Keratinocyte (primary cell): ENCODE data around the gene CRYAB. TPM values are rescaled to one million over a fixed set of nuclear protein-coding genes. Genes with fewer than 3 reads are reported as not detected.
A peak's percentile ranks its signal among the peaks of the same experiment; 100 is the strongest.

ENCODE experiments used
- DNase-seq: peaks from one replicate; pipeline ENCODE4 v3.0.0-alpha.2; 2011; ENCODE audit warnings: low read depth, missing footprints, low spot score
- FAIRE-seq: peaks from 2 replicates; lab custom pipeline; 2011; peaks lifted over from hg19 to GRCh38; lab: Jason Lieb, UNC
- H2AFZ ChIP-seq: 2 replicates; pipeline ENCODE4 v1.6.0; 2012; ENCODE audit warnings: low read length, control low read depth, inconsistent platforms; ENCODE audit not compliant: control insufficient read depth
- H3K27ac ChIP-seq: 2 replicates; pipeline ENCODE4 v1.5.1; 2011; ENCODE audit warnings: low read length; ENCODE audit not compliant: control insufficient read depth, insufficient read depth
- H3K27me3 ChIP-seq: 3 replicates; pipeline ENCODE4 v1.6.0; 2011; ENCODE audit warnings: low read length; ENCODE audit not compliant: control insufficient read depth, insufficient read depth; ENCODE audit errors: extremely low read depth
- H3K36me3 ChIP-seq, 2 experiments: 2 replicates in 1 of 2; 3 replicates in 1 of 2; pipeline ENCODE4 v1.5.1; 2011; ENCODE audit warnings: low read length in 2 of 2, mild to moderate bottlenecking in 1 of 2; ENCODE audit not compliant: control insufficient read depth in 2 of 2, insufficient read depth in 2 of 2; ENCODE audit errors: extremely low read depth in 1 of 2
- H3K4me1 ChIP-seq: 3 replicates; pipeline ENCODE4 v1.5.1; 2011; ENCODE audit warnings: low read length; ENCODE audit not compliant: control insufficient read depth, insufficient read depth; ENCODE audit errors: extremely low read depth
- H3K4me2 ChIP-seq: 3 replicates; pipeline ENCODE4 v1.6.0; 2011; ENCODE audit warnings: low read depth, low read length; ENCODE audit not compliant: control insufficient read depth, insufficient read depth; ENCODE audit errors: extremely low read depth
- H3K4me3 ChIP-seq, 3 experiments: fragments of 200-600 bp in 1 of 3; sonication (generic) in 1 of 3; 2 replicates in 2 of 3; 3 replicates in 1 of 3; pipeline ENCODE4 v1.5.1; 2011 to 2016; ENCODE audit warnings: low read length in 3 of 3, mild to moderate bottlenecking in 3 of 3, control low read depth in 2 of 3, inconsistent platforms in 1 of 3, low read depth in 1 of 3, mixed read lengths in 1 of 3, mixed run types in 1 of 3, moderate library complexity in 1 of 3; ENCODE audit not compliant: control insufficient read depth in 2 of 3, insufficient read depth in 2 of 3; ENCODE audit errors: extremely low read depth in 1 of 3
- H3K79me2 ChIP-seq: 2 replicates; pipeline ENCODE4 v1.6.0; 2012; ENCODE audit warnings: low read length; ENCODE audit not compliant: control insufficient read depth, insufficient read depth
- H3K9ac ChIP-seq: 3 replicates; pipeline ENCODE4 v1.6.0; 2011; ENCODE audit warnings: low read length; ENCODE audit not compliant: control insufficient read depth, insufficient read depth; ENCODE audit errors: extremely low read depth
- H3K9me1 ChIP-seq: 3 replicates; pipeline ENCODE4 v1.6.0; 2011; ENCODE audit warnings: low read length; ENCODE audit not compliant: control insufficient read depth, insufficient read depth; ENCODE audit errors: extremely low read depth
- H3K9me3 ChIP-seq: 2 replicates; pipeline ENCODE4 v1.5.1; 2012; ENCODE audit warnings: low read depth, low read length; ENCODE audit not compliant: control insufficient read depth
- H4K20me1 ChIP-seq: 3 replicates; pipeline ENCODE4 v1.6.0; 2011; ENCODE audit warnings: low read length; ENCODE audit not compliant: control insufficient read depth, insufficient read depth; ENCODE audit errors: extremely low read depth
- CTCF ChIP-seq, 3 experiments: IDR thresholded peaks in 1 of 3; conservative IDR thresholded peaks in 1 of 3; optimal IDR thresholded peaks in 1 of 3; 2 replicates in 2 of 3; 3 replicates in 1 of 3; pipeline versions ENCODE3 to v1.5.1; 2011; ENCODE audit warnings: low read length in 3 of 3, mild to moderate bottlenecking in 3 of 3, moderate library complexity in 2 of 3, control low read depth in 1 of 3, inconsistent platforms in 1 of 3; ENCODE audit not compliant: insufficient read depth in 2 of 3; ENCODE audit errors: extremely low read depth in 1 of 3
- EZH2 ChIP-seq: IDR thresholded peaks from one replicate; pipeline ENCODE4 v1.6.1; 2012; ENCODE audit warnings: inconsistent platforms, mild to moderate bottlenecking, low read length, moderate library complexity
- dilution Hi-C: fragments of 300-500 bp; cut with MboI; formaldehyde crosslinking; loops from one replicate; pipeline ENCODE4 v1.7.0; 2020; ENCODE audit warnings: low sequenced_read_pairs; ENCODE audit not compliant: extremely low pct_ligation_motif_present
- polyA plus RNA-seq, 5 experiments: library from polyadenylated mRNA; depleted of rRNA in 3 of 5; stranded (reverse) in 3 of 5; stranded (forward) in 1 of 5; unstranded in 1 of 5; fragments of >200 nt; gene quantifications; 1 replicate in 1 of 5; 2 replicates in 3 of 5; 3 replicates in 1 of 5; pipeline versions ENCODE4 v1.2.1 to v1.2.3, GENCODE V29; 2011 to 2012; ENCODE audit warnings: missing spikeins in 2 of 5, low read depth in 1 of 5, low replicate concordance in 1 of 5

CRYAB gene
- polyA plus RNA-seq, 1 donor (not counting 4 experiments of a cell fraction or from before 2014, with no cell fraction given), result 11.0 TPM

GRCh38 chr11:111923351-111923788 lies 11.8 kb upstream of the CRYAB start:
- Histone ChIP-seq H3K36me3 (no peaks in the 10 kb centered on the region), H3K4me1 (peaks cover 24% of the 10 kb centered on the region), H3K9ac (no peak overlapping the region), H3K27me3 (no peaks in the 10 kb centered on the region), H4K20me1 (no peaks in the 10 kb centered on the region), H3K4me2 (peak overlapping the region; percentile 10), H3K9me1 (no peaks in the 10 kb centered on the region), H2AFZ (peak overlapping the region; percentile 16), H3K9me3 (no peaks in the 10 kb centered on the region), H3K4me3 (no peak overlapping the region), H3K79me2 (no peaks in the 10 kb centered on the region), H3K27ac (no peak overlapping the region)
- dilution Hi-C loops, result no loop called here
- FAIRE-seq (no peak), DNase-seq (no peak)
- TF ChIP-seq CTCF (optimal IDR thresholded peaks at IDR 0.05 in 1 of 3, IDR thresholded peaks at IDR 0.05 in 1 of 3, conservative IDR thresholded peaks at IDR 0.05 in 1 of 3; ENCODE audit: extremely low read depth in 1 of 3, insufficient read depth in 2 of 3, low read length in 3 of 3) (no peak), EZH2 (no peak)

- no peaks in the 10 kb centered on the region for H3K9me1 ChIP-seq
- H3K9ac ChIP-seq, result no peak overlapping the region
- H3K79me2 ChIP-seq, result no peaks in the 10 kb centered on the region
- no peak overlapping the region for H2AFZ ChIP-seq
- H3K4me3 ChIP-seq, result no peak overlapping the region
- no peaks in the 10 kb centered on the region for H3K27me3 ChIP-seq
- FAIRE-seq (no peak), DNase-seq (no peak)
- no peaks in the 10 kb centered on the region for H4K20me1 ChIP-seq
- H3K9me3 ChIP-seq, result no peaks in the 10 kb centered on the region
- peaks cover 26% of the 10 kb centered on the region for H3K4me1 ChIP-seq
- no peak overlapping the region for H3K27ac ChIP-seq
- TF ChIP-seq CTCF (optimal IDR thresholded peaks at IDR 0.05 in 1 of 3, IDR thresholded peaks at IDR 0.05 in 1 of 3, conservative IDR thresholded peaks at IDR 0.05 in 1 of 3; ENCODE audit: extremely low read depth in 1 of 3, insufficient read depth in 2 of 3, low read length in 3 of 3) (no peak), EZH2 (no peak)
- no peaks in the 10 kb centered on the region for H3K36me3 ChIP-seq
- dilution Hi-C loops, result no loop called here
- peak overlapping the region; percentile 10 for H3K4me2 ChIP-seq
Measured at GRCh38 chr11:111922803-111923202, 11.2 kb upstream of the CRYAB start.
